Suprapubic skin (tissue), 3 donors: ENCODE results near the gene TNFRSF8.

ENCODE experiments used
- CTCF ChIP-seq, 2 donors: fragments of 200-600 bp in 1 of 2; fragments of 450-650 bp in 1 of 2; sonication (generic) in 1 of 2; IDR thresholded peaks; one replicate each; pipeline ENCODE4 v1.5.1; 2016 to 2019; ENCODE audit warnings: antibody characterized with exemption in 2 of 2, mild to moderate bottlenecking in 1 of 2, moderate library complexity in 1 of 2
- POLR2A ChIP-seq, 2 donors: fragments of 450-650 bp; IDR thresholded peaks; one replicate each; pipeline ENCODE4 v1.6.1; 2017; ENCODE audit warnings: antibody characterized with exemption in 2 of 2, mild to moderate bottlenecking in 2 of 2, moderate library complexity in 2 of 2

GRCh38 chr1:12142141-12142823 is 79.2 kb downstream of the TNFRSF8 start:
- TF ChIP-seq POLR2A (IDR thresholded peaks at IDR 0.05) (no peak), CTCF (IDR thresholded peaks at IDR 0.05) (no peak)
